IPS-11a (cell line): ENCODE data around the gene NSUN7.

Source experiments
- H3K4me3 ChIP-seq: one replicate; pipeline ENCODE4 v1.5.1; 2013; ENCODE audit warnings: low read depth, low read length, control low read depth

The NSUN7 gene

DNA sequence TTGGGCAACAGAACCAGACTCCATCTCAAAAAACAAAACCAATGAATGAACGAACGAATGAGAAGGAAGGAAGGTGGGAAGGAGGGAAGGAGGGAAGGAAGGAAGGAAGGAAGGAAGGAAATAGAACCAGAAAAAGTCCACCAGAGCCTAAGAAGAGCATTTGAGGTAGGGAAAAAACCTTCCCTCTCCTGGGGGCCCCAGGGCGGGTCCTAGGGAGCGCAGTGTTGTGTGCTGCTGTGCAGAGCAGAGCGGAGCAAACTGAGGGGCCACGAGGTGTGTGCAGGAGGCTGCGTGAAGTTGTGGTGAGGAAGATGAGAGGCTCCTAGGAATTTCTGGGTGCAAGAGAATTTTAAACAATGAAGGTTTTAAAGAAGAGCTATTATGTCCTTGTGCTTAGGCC, 16.0 kb upstream of the NSUN7 start:
- no peak overlapping the region for H3K4me3 ChIP-seq

DNA sequence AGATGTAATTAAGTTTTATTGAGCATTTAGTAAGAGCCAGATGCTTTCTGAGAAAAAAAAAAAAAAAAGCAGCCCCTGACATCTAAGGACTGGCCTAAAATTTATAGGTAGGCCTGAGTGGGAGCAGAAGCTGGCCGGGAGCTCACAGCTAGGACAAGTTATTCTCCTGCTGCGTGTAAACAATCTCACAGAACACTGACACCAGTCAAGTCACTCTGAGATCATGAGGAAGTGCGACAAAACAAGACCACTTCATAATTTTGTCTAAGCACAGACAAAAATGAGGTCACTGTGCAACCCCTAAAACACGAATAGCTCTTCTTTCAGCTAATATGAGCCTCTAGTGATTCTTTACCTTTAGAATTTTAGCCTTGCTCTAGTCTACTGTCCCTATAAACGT, 15.3 kb upstream of the NSUN7 start:
- no peak overlapping the region for H3K4me3 ChIP-seq

DNA sequence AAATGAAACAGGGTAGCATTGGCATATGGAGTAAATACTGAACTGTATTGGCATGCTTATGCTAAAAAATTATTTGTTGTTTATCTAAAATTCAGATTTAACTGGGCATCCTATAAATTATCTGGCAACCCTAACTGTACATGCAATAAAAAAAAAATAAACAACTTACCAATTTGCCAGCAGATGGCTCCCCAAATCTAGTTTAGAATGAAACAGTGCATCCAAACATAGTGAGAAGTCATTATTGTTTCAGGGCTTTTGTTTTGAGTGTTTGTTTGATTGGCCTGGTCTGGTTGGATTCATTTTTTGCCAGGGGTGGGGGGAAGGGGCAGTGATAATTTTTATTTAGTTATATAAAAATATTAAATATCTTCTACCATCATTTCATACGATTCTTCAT, 12.8 kb upstream of the NSUN7 start:
- H3K4me3 ChIP-seq, result no peak overlapping the region

DNA sequence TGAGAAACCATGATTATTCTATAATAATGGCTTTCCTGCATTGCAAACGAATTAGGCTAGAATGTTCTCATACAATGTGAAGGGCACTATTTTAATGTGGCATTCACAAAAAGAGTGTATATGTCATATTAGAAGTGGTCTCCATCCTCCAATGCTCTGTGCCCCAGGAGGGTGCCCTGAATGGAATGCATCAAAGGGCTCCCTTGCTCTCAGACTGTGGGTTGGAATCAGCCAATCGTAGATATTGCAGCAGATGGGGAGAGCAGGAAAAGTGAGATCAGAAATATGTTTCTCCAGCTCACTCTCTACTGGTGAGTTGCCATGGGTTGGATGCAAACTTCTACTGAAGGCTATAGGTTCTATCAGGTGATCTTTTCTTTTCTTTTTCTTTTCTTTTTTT, 11.9 kb upstream of the NSUN7 start:
- H3K4me3 ChIP-seq, result no peak overlapping the region

DNA sequence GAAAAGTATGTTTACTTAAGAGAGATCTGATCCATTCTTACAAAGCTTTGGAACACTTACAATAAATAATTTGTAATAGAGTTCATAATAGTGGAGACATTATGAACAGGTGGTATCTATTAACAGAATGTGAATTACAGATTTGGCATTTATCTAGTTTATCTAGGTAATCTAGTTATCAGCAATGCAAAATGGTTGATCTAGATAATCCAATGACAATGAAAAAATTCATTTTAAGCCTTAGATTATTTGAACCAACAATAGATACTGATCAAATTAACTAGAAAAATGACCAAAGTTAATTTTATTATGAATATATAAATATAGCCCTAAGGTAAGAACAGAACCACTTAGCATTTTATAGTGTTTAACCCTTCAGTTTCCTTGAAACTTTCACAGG, 10.4 kb upstream of the NSUN7 start:
- H3K4me3 ChIP-seq, result no peak overlapping the region

DNA sequence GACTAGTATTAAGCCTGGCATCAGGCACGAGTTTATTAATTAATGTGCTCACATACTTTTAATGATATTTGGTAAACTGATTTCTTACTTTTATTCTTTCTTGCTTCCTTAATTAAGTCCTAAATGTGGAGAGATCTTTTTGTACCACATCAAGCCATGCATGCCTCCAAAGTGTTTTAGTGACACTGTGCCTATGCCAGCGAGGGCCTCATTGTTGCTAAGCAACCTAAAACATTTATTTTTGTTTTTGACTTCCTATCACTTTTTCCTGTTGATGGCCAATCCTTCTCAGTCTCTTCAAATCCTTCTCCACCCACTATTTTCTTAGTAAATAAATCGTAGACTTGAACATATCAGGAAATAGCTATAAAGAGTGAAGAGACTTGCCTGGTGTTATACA, 5.5 kb upstream of the NSUN7 start:
- no peak overlapping the region for H3K4me3 ChIP-seq

DNA sequence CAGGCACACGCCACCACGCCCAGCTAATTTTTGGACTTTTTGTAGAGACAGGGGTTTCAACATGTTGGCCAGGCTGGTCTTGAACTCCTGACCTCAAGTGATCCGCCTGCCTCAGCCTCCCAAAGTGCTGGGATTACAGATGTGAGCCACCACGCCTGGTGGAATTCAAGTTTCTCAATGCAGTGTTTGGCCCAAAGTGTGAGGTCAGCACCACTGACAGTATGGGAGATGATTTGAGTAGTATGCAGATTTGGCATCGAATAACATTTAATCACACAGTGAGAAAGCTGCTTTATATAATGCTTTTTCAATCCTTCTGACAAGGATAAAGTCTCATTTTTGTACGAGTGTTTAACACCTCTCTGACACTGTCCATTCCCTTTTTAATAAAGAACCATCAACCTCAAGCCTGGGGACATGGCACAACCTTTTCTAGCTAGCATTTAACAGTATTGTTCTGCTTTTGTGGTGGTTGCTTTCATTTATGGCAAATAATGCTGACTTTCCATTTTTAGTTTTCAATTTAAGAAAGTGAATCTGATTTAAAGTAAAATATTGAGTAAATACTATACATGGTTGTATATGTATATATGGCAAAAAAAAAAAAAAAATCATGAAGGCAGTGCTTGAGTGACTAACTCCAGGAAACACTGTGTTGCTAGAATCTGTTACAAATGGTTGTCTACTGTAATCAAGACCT, 4.3 kb upstream of the NSUN7 start:
- no peak overlapping the region for H3K4me3 ChIP-seq

DNA sequence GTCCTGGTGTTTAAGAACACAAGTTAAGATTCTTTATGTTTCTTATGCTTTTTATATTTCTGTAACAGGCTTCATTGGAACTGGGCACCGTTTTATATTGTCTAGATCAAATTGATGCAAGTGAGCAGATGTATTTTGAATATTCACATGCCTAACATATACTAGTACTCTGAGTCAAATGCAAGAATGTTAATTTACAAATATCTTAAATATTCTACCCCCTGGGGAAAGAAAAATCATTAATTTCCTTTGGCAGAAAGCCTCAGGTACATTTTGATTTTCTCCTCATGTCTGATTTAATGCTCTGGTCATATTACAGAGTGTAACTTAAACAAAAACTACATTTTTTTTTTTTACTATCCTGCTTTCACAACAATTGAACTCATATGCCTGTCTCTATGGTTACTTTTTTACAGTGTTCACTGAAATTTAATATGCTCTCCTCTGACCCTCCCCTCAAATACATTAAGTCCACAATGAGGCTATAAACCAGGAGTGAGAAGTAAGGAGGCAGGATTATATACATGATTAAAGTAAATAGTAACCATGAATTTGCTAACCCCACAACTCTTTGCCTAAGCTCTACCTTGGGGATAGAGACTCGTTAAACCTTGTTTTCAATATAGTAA, 2.4 kb upstream of the NSUN7 start:
- no peak overlapping the region for H3K4me3 ChIP-seq

DNA sequence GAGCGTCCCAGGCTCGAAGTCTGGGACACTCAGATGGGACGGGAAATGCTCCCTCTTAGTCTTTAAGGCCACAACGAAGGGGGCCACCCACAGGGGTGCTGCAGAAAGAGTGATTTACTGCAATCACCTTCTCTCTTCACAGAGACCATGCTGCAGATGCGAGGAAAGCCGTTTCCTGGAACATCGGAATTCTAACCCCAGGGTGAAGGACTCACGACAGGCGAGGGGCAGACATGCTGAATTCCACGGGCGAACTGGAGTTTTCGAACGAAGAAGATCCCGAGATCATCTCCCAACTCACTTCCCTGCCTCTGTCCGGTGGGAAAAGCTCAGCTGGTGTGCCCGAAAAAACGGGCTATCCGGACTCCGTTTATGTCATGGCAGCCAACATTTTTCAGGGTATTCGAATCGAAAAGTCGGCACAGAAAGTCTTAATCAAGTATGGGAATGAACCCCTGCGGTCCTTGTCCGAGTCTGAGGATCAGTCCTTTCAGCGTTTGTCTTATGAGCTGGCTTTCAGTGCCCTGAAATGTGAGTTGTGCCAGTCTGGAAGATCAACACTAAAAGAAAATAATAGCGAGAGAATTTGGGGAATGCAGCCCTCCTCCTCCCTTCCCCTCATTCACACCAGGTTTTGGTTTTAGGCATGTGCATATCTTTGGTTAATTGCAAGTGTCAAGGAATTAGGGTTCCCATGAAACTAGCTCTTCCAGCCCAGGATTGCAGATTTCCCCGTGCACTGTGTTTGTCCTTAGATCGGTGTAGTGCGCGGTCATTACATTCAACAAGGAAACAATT, 905 bp downstream of the NSUN7 start:
- H3K4me3 ChIP-seq, result peak overlapping the region; percentile 88

DNA sequence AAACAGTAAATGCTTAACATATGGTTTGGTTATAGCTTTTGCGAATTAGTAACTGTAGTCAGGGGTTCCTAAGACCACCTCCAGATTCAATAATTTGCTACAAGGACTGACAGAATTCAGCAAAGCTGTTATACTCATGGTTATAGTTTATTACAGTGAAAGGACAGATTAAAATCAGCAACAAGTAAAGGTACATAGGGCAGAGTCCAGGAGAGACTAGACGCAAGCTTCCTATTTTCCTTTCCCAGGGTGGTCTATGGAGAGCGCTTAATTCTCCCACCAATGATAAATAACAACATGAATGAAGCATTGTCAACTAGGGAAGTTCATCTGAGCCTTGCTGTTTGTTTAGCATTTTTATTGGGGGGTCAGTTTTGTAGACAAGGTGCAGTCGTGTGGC, 5.9 kb downstream of the NSUN7 start:
- no peak overlapping the region for H3K4me3 ChIP-seq

DNA sequence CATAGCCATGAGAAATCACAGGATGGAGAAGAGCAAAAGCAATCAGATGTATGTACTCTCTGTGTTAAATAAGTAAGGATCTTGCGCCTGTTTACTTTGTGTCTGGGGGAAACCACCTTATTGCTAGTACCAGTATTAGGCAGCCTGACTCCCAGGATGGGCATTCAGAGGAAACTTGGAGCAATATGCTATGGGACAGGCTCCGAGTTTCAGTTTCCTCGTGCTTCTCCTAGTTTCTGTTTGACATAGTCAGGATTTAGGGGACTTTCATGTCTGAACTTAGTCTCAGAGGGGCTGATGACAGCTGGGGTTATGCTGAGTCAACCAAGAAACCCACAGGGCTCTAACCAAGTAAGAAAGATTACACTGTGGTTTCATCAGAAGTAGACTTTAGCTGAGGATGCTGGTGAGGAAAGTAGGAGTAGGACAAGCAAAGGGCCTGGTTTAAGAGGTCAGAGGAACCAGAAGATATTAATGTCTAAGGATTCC, 13.5 kb downstream of the NSUN7 start:
- no peak overlapping the region for H3K4me3 ChIP-seq

DNA sequence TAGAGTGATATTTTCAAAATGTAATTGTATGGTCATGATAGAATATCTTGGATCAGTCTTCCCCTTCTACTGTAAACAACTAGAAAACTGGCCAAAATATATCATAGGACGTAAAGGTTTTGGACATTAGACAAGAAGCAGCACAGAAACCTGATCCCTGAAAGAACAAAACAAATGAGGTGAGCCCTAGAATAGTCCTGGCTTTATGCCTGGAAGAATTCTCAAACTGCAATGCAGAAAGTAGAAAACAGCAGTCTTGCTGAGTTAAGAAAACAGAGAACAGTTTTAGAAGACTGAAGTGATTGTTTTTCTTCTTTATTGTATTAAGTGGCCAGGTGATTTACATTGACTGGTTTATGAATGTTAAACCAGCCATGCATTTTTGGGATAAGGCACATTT, 19.5 kb downstream of the NSUN7 start:
- H3K4me3 ChIP-seq, result no peak overlapping the region

DNA sequence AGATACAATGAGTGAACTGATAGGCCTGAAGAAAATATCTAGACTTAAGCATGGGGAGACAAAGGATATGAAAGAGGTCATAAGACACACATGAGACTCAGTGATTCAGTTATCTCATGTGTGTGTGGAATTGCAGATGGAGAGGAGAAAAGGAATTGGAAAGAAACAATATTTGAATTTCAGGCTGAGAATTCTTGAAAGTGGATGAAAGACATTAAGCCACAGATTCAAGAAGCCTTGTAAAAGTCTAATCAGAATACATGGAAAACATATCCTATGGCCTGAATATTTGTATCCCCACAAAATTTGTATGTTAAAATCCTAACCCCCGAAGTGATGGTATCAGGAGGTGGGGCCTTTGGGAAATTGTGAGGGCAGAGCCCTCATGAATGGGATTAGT, 28.3 kb downstream of the NSUN7 start:
- H3K4me3 ChIP-seq, result no peak overlapping the region

DNA sequence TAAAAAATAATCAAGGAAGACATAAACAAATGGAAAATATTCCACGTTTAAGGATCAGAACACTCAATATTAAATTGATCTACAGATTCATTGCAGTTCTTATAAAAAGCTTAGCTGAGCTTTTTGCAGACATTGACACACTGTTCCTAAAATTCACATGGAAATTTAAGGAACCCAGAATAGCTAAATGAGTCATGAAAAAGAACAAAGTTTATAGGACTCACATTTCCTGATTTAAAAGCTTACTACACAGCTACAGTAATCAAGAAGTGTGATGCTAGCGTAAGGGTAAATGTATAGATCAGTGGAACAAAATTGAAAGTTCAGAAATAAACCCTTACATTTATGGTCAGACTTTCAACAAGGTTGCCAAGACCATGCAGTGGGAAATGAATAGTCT, 33.1 kb downstream of the NSUN7 start:
- no peak overlapping the region for H3K4me3 ChIP-seq

DNA sequence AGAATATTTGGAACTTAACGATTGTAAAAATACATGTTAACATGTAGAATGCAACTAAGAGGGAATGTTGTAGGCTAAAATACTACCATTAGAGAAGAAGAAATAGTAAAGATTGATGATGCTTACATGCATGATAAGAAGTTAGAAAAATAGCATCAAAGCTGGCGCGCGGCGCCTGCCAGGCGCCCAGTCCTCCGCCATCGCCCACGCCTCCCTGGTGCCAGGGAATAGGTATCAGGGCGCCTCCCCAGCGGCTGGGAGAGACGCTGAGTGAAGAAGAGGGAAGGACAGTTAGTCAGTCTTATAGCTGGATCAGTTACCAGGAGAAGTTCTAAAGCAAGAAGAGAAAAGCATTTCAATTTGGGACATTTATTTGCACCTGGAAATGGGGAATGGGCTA, 36.0 kb downstream of the NSUN7 start:
- no peak overlapping the region for H3K4me3 ChIP-seq

DNA sequence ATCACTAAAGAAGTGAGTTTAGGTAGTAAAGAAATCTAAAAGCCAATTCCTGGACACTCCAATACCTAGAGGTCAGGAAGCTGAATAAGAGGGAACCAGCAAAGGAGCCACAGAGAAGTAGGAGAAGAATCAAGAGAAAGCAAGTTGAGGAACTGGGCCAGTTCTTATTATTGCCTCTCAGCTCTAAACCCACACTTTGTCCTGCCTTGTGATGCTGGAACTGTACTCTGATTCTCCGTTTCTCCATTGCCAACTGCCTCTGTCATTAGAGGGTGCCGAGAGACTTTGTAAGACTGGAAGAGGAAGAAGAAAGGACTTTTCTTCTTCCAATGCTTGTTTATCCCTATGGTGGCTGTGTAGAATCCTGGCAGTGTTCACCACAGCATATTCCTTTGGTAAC, 38.6 kb downstream of the NSUN7 start:
- no peak overlapping the region for H3K4me3 ChIP-seq

DNA sequence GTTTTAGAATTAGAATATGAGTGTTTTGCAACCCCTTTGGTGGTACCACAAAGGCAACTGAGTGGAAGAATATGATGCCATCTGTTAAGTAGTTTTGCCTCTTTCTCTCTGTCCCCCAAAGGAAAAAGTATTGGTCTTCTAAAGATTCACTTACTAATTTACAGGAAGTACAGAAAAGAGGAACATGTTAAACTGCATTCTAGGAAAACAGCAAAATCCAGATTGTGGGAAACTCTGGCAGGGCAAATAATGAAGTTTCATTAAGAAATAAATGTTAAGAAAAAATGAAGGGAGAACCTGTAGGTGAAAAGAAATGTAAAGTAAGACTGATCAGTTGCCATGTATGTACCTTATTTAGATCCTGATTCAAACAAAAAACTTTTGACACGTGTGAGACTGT, 39.3 kb downstream of the NSUN7 start:
- no peak overlapping the region for H3K4me3 ChIP-seq

DNA sequence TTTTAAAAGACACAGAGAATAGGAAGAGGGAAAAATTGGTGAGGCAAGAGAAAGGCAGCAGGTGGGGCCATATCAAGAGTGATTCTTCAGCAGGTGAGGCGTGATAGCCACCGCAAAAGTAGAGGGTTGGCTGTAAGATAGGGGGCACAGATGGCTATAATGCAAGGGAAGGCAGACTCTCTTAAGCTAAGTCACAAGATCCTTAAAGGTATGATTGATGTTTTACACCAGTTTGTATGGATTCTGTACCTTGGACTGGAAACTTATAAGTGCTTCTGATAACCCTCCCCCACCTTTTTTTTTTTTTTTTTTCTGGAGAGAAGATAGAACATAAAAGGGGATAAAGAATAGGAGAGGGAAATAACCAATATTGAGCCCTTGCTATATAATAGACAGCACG, 40.0 kb downstream of the NSUN7 start:
- no peak overlapping the region for H3K4me3 ChIP-seq

DNA sequence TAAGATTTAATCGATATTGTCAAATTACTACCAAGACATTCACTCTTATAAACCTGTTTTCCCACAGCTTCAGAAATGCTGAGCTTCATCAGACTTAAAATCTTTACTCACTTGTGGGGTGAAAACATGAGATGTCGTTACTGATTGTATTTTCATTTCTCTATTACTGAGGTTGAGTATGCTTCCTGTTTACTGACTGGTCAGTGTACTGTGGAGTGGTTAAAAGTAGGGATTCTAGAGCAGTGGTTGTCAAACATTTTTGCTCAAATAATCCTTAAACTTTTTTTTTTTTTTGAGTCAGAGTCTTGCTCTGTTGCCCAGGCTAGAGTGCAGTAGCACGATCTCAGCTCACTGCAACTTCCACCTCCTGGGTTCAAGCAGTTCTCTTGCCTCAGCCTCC, 50.3 kb downstream of the NSUN7 start:
- no peak overlapping the region for H3K4me3 ChIP-seq

DNA sequence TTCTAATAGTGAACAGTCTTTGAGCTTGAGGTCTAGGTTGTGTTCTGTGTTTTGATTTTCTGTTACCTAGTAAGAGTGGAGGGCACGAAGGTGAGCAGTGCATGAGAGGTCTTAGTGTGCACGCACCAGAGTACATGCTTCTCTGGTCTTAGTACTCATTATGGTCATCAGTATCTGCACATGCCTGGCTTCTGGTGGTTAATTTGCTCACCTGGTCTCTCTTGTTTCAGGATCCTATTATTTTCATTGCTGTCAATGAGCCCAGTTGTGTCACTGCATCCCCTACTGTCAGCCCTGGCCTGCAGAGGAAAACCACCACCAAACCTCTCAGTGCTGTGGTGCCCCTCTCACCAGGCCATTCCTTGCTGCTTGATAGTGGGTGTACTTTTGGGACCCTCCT, 54.8 kb downstream of the NSUN7 start:
- H3K4me3 ChIP-seq, result no peak overlapping the region

DNA sequence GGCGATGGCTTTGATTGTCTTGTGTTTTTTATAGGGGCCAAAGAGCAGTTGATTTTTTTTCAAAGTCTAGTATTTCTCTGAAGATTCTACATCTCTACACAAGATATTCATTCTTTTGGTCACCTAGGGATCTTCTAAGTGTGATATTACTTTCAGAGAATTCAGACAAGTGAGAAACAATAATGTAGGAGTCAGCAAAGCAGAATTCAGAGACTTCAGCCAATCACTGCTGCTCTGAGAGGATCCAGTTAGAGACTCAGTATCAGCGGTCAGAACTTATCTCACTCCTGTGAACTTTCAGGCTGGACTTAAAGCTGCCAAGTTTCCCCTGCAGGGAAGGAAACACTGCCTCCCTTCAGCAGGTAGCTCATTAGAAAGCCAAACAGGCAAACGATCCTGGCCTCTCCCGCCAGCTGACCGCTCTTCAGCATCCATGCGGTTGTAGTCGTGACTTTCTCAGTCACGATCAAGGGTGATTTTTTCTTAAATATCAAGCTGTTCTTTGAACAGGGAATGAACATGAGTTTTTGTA, 59.2 kb downstream of the NSUN7 start:
- no peak overlapping the region for H3K4me3 ChIP-seq

DNA sequence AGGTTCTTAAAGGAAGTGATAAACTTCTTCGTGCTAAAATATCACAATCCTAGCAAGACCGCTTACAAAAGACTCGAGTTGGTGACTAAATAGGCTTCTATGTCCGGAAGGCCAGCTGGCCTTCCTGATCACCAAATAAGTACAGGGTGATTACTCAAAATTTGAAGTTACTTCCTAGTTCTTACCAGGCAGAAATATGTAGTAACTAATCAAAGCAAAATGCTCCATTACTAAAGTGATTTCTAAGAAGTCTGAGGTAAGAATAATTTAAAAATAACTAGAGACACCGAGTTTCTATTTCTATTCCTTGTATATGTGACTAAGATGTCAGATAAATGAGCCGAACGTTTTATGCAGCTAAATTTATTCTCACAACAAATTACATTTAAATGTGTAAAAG, 62.2 kb downstream of the NSUN7 start:
- no peak overlapping the region for H3K4me3 ChIP-seq
